Activated CD8-positive, alpha-beta memory T cell treated with anti-CD3 and anti-CD28 coated beads for 48 hours (primary cell): ENCODE results near the gene PTPRD.
"Not testable (repeated sequence)": the region's sequence is repeated elsewhere in the genome, so short reads cannot be mapped to it uniquely, and the experiment has no call there.

ENCODE experiments used
- DNase-seq, 3 experiments: peaks; one replicate each; pipeline ENCODE4 v3.0.0-alpha.2; 2020; ENCODE audit warnings: low read depth in 2 of 3, low spot score in 2 of 3

Gene PTPRD

DNA sequence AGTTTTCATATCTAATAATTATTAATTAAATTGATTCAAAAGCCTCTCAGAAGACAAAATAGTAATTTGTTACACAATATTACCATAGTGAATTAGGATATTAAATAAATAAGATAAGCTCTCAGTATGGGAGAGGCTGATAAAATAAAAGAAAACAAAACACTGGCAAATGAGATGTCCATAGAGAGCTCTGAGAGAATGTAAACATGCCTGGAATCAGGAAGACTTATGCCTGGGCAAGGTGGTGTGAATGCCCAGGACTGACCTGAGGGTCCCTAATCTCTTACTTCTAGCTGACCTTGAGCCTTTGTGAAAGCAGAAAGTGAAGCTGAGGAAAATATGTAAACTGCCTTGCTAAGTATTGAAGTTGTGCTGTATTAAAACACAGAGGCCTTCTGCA lies 616.5 kb downstream of the PTPRD start:
- no peak for DNase-seq

DNA sequence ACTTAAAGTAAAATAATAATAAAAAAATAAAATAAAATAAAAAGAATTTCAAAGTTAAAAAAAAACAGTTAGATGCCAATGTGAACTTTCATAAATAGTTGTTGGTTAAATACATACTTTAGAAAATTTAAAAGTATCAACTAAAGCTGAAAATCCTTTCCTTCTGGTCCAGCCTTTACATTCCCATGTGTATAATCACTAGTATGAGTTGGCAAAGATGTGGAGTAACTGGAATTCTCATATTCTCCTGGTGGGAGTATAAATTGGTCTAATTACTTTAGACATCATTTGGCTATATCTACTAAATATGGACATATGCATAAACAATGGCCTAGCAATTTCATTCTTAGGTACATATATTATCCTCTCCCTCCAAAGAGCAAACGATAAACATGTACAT lies 619.9 kb downstream of the PTPRD start:
- no peak for DNase-seq

GRCh38 chr9:9973062-9973461 lies 639.7 kb downstream of the PTPRD start:
- no peak for DNase-seq

GRCh38 chr9:9970514-9970913 lies 642.3 kb downstream of the PTPRD start:
- no peak for DNase-seq

DNA sequence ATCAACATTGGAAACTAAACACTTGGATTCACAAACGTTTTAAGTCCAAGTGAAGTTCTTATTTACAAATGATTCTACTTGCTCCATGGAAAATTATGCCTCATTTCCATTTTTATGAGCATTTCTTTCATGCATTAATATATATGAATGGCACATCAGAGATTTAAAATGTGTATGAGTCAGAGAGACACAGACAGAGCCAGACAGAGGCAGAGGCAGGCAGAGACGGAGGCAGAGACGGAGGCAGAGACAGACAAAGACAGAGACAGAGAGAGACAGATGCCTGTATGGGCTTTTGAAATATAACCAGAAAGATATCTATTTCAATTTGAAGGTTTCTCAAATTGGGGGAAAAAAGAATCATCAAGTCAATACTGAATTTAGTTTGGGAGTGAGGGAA lies 649.0 kb downstream of the PTPRD start:
- DNase-seq, result no peak

DNA sequence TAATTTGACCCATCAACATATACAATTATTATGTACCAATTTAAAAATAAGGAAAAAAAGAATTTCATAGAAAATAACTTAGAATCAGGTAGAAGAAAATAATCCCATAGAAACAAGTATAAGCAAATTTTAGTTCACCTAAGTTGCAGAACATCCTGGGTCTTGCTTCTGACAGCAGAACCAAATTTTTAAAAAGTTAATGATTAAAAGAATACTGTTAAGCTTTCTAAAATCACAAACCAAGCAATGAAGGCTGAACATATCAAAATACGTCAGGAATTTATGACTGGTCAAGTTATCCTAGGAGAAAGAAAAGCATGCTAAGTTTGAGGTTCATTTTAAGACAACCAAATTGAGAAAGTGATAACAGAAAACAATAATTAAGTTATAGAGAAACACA lies 650.9 kb downstream of the PTPRD start:
- no peak for DNase-seq

- no peak for DNase-seq
Observed at GRCh38 chr9:9961487-9961886, 651.3 kb downstream of the PTPRD start.

- DNase-seq, result no peak
Observed at GRCh38 chr9:9951556-9952160, 661.1 kb downstream of the PTPRD start.

GRCh38 chr9:9950813-9951212 lies 662.0 kb downstream of the PTPRD start:
- DNase-seq, result no peak

DNA sequence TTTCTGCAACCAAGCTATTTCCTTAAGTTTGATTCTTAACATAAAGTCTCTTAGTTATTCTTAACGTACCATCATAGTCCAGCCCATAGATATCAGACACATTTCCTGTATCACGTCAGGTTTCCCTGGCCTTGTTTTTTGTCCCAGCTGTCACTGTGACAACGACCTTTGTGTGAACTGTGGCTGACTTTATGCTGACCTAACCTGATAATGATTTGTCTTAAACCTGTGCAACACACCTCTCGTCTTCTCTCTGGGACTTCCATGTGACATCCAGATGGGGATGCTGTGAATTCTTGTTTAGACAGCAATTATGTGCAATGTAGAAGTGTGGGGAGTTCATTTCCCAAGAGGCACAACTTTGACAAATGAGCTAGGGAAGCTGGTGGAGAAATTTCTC lies 662.8 kb downstream of the PTPRD start:
- DNase-seq, result no peak

DNA sequence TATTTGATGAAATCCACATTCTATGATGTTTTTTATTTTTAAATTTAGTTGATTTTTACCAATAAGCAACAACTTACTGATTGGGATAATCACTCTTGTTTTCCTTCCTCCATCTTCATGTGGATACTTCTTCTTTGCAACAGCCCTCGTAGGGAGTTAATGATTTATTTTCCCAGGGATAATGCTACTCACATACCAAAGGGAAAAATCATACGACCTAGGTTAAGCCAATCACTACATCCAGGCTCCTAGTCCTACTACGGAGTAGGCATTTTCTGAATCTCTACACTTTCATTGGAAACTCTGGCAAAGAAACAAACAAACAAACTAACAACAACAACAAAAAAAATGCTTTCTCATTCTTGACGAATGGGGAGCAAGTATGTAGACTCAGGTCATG lies 663.4 kb downstream of the PTPRD start:
- no peak for DNase-seq

GRCh38 chr9:9945966-9946365 lies 666.8 kb downstream of the PTPRD start:
- DNase-seq, result no peak

- peak; percentile 4 to 19 (median 9) for DNase-seq
Observed at GRCh38 chr9:9942764-9943424, 669.9 kb downstream of the PTPRD start.

GRCh38 chr9:9938432-9938831 lies 674.4 kb downstream of the PTPRD start:
- DNase-seq, result no peak

GRCh38 chr9:9931464-9931863 lies 681.3 kb downstream of the PTPRD start:
- not testable (repeated sequence) for DNase-seq

DNA sequence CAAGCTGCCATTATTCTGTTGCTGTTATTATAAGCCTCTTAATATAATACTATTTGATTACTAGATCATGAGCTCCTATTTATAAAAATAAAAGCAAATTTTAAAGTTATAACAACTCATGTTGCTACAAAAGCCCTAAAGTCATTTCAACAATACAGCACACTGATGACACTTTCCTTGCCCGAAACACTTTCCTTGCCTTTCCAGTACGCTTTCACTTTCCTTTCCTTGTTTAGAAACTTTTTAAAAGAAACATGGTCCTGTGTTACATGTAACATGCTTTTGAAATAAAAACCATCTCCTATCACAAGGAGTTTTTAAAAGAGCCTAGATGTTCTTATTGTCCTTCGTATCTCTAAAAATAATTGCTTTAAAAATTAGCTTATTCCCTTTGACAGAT lies 688.4 kb downstream of the PTPRD start:
- no peak for DNase-seq

DNA sequence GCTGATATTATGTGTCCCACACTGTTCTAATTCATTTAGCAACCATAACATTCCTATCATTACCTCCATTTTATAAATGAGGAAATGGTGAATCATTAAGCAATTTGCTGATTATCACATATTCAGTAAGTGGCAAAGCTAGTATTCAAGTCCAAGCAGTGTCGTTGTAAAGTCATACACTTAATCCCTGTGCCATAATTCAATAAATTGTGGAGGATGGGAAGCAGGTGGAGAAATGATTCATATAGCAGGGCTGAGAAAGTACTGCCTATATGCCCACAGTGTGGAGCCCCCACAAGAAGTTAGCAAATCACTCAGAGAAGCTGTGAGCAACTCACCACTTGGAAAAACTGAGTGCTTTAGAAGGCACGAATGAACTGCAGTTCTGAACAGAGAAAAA lies 691.0 kb downstream of the PTPRD start:
- DNase-seq, result no peak

- DNase-seq, result no peak
Observed at GRCh38 chr9:9920425-9921060, 692.3 kb downstream of the PTPRD start.

- no peak for DNase-seq
Observed at GRCh38 chr9:9919174-9919775, 693.5 kb downstream of the PTPRD start.

DNA sequence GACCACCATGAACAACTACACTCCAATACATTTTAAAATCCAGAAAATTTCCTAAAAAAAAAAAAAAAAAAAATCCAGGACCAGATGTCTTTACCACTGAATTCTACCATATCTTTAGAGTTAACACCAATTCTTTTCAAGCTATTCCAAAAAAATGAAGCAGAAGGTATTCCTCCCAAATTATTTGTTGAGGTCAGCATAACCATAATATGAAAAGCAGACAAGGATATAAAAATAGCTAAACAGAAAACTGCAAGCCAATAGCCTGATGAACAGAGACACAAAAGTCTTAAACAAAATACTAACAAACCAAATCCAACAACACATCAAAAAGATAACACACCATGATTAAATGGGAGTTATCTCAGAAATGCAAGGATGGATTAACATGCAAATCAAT lies 695.4 kb downstream of the PTPRD start:
- DNase-seq, result no peak

DNA sequence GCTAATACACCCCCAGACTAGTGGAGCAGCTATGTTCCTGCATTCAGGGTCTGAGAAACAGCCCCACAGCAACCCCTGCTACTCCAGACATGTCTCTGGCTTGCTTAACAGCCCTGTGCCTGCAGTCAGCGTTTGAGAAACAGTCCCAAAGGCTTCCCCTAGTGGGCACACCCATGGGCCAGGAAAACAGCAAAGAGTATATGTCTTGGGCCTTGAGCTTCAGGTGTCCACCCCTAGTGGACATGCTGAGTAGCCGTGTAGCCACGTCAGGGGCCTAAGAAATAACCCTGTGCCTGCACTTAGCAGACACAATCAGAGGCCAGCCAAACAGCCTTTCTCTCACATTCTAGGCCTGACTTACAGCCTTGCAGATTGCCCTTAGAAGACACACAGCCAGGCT lies 698.6 kb downstream of the PTPRD start:
- DNase-seq, result no peak

GRCh38 chr9:9913276-9913832 lies 699.4 kb downstream of the PTPRD start:
- DNase-seq, result no peak
